KMS-11 (cell line): ENCODE data around the gene PRR19.
"Not testable (repeated sequence)": the region's sequence is repeated elsewhere in the genome, so short reads cannot be mapped to it uniquely, and the experiment has no call there.

Experiments
- H2AFZ ChIP-seq: fragments of 200-600 bp; sonication (generic); 2 replicates; pipeline ENCODE4 v1.6.1; 2016; ENCODE audit warnings: antibody characterized with exemption, mixed run types, low read depth
- H3K27ac ChIP-seq: fragments of 200-600 bp; sonication (generic); 2 replicates; pipeline ENCODE4 v1.6.1; 2016; ENCODE audit warnings: mild to moderate bottlenecking, mixed run types
- H3K27me3 ChIP-seq: fragments of 200-600 bp; sonication (generic); 2 replicates; pipeline ENCODE4 v1.6.1; 2017; ENCODE audit warnings: mild to moderate bottlenecking, low read depth, mixed run types, moderate library complexity; ENCODE audit not compliant: insufficient read depth
- H3K36me3 ChIP-seq: fragments of 200-600 bp; sonication (generic); 2 replicates; pipeline ENCODE4 v1.6.1; 2017; ENCODE audit warnings: mild to moderate bottlenecking, mixed run types; ENCODE audit not compliant: insufficient read depth
- H3K4me1 ChIP-seq: fragments of 200-600 bp; sonication (generic); 2 replicates; pipeline ENCODE4 v1.6.1; 2016; ENCODE audit warnings: mild to moderate bottlenecking, low read depth, mixed run types; ENCODE audit not compliant: poor library complexity, severe bottlenecking
- H3K4me2 ChIP-seq: fragments of 200-600 bp; sonication (generic); 2 replicates; pipeline ENCODE4 v1.7.0; 2016; ENCODE audit warnings: mild to moderate bottlenecking, mixed run types
- H3K4me3 ChIP-seq: fragments of 200-600 bp; sonication (generic); IDR thresholded peaks from 2 replicates; pipeline ENCODE4 v1.6.1; 2017; ENCODE audit warnings: low read depth, low read length, mixed read lengths; ENCODE audit not compliant: insufficient read depth
- H3K79me2 ChIP-seq: fragments of 200-600 bp; sonication (generic); 2 replicates; pipeline ENCODE4 v1.6.1; 2016; ENCODE audit warnings: low read depth, mixed run types; ENCODE audit not compliant: insufficient read depth
- H3K9ac ChIP-seq: fragments of 200-600 bp; sonication (generic); 2 replicates; pipeline ENCODE4 v1.6.1; 2016; ENCODE audit warnings: mild to moderate bottlenecking, mixed run types
- H4K20me1 ChIP-seq: fragments of 200-600 bp; sonication (generic); 2 replicates; pipeline ENCODE4 v1.6.1; 2016; ENCODE audit warnings: mild to moderate bottlenecking, mixed run types; ENCODE audit not compliant: insufficient read depth
- TF ChIP-seq, protein P1 (sequence below): fragments of 200-600 bp; sonication (generic); conservative IDR thresholded peaks from 2 replicates; pipeline ENCODE4 v1.6.1; 2017; ENCODE audit warnings: low read depth, mild to moderate bottlenecking, antibody characterized with exemption, low read length, moderate library complexity, mixed read lengths

The PRR19 gene

DNA sequence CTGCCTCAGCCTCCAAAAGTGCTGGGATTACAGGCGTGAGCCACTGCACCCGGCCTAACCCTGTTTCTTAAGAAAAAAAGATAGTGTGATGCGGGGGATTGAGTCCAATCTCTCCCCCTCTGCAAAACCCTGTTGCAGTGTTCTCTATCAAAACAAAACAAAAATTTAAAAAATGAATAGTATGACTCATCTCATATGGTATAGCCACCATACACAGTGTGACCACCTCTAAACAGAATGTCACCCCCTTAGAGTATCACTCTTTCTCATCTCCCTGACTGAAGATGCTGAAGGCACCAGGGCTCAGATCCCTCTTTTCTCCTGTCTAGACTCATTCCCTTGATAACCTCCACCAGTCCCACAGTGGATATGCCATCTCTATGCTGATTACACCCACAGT, 40.2 kb upstream of the PRR19 start:
- Histone ChIP-seq H3K36me3 (no peaks in the 10 kb centered on the region), H3K4me3 (no peak overlapping the region), H3K4me1 (no peaks in the 10 kb centered on the region), H4K20me1 (no peaks in the 10 kb centered on the region), H3K9ac (no peak overlapping the region), H3K79me2 (no peaks in the 10 kb centered on the region), H2AFZ (no peak overlapping the region), H3K27me3 (peaks cover 3% of the 10 kb centered on the region; the same call in 1 of the 2 replicates), H3K27ac (no peak overlapping the region), H3K4me2 (no peak overlapping the region)
- TF ChIP-seq, protein P1, sequence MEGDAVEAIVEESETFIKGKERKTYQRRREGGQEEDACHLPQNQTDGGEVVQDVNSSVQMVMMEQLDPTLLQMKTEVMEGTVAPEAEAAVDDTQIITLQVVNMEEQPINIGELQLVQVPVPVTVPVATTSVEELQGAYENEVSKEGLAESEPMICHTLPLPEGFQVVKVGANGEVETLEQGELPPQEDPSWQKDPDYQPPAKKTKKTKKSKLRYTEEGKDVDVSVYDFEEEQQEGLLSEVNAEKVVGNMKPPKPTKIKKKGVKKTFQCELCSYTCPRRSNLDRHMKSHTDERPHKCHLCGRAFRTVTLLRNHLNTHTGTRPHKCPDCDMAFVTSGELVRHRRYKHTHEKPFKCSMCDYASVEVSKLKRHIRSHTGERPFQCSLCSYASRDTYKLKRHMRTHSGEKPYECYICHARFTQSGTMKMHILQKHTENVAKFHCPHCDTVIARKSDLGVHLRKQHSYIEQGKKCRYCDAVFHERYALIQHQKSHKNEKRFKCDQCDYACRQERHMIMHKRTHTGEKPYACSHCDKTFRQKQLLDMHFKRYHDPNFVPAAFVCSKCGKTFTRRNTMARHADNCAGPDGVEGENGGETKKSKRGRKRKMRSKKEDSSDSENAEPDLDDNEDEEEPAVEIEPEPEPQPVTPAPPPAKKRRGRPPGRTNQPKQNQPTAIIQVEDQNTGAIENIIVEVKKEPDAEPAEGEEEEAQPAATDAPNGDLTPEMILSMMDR, result no peak

DNA sequence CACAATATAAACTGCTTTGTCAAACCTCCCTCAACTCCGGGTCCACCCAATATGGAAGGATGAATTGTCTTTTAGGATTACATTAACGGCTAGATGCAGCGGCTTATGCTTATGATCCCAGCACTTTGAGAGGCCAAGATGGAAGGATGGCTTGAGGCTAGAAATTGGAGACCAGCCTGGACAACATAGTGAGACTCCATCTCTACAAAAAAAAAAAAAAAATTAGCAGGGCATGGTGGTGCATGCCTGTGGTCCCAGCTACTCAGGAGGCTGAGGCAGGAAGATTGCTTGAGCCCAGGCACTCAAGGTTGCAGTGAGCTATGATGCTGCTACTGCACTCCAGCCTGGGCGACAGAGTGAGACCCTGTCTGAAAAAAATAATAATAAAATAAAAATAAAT, 35.8 kb upstream of the PRR19 start:
- H3K4me3 ChIP-seq, H3K36me3 ChIP-seq, H3K4me1 ChIP-seq, H3K4me2 ChIP-seq, H3K27me3 ChIP-seq, H4K20me1 ChIP-seq, H3K9ac ChIP-seq, H3K27ac ChIP-seq, H2AFZ ChIP-seq: not testable (repeated sequence)
- peaks cover 15% of the 10 kb centered on the region; the same call in 1 of the 2 replicates for H3K79me2 ChIP-seq

DNA sequence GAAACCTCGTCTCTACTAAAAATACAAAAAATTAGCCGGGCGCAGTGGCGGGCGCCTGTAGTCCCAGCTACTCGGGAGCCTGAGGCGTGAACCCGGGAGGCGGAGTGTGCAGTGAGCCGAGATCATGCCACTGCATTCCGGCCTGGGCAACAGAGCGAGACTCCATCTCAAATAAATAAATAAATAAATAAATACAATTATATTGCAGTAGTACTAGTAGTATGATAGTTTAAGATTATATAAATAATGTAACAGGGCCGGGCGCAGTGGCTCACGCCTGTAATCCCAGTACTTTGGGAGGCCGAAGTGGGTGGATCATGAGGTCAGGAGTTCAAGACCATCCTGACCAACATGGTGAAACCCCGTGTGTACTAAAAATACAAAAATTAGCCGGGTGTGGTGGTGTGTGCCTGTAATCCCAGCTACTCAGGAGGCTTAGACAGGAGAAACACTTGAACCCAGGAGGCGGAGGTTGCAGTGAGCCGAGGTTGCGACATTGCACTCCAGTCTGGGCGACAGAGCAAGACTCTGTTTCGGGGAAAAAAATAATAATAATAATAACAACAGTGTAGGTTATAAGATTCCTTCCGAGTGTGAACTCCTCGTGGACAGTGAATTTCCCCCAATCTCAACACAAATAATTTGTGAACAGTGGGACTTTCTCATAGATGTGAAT, 34.9 kb upstream of the PRR19 start:
- Histone ChIP-seq H3K4me2 (peak overlapping the region; percentile 79), H3K4me1 (peaks cover 15% of the 10 kb centered on the region), H3K79me2 (peaks cover 22% of the 10 kb centered on the region; the same call in 1 of the 2 replicates), H2AFZ (peak overlapping the region; percentile 82), H3K4me3 (peak overlapping the region; percentile 49)
- not testable (repeated sequence) for H3K27me3 ChIP-seq, H3K36me3 ChIP-seq, H3K27ac ChIP-seq, H4K20me1 ChIP-seq, H3K9ac ChIP-seq

DNA sequence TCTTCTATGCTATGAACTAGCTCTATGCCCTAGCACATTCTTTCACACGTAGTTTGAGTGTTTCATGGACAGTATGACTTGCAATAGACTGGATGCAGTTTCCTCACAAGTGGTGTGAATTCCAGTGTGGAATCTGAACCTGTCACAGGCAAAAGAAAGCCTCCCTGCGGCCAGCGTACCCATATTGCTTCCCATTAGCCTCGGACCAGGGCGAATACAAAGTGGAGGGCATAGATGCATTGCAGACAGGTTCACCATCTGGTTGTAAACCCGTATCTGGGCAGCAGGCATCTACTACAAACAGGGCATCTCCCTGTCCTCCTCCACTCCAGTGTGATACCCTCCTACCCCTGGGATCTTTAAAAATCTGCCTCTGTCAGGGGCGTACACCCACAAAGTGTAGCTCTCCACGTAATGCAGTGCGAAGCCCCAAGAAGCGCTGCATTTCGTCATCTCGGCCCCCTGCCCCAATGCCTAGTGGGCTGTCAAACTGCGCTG, 34.2 kb upstream of the PRR19 start:
- Histone ChIP-seq H4K20me1 (no peaks in the 10 kb centered on the region), H3K27me3 (no peaks in the 10 kb centered on the region), H3K27ac (peak overlapping the region; percentile 35; the same call in 1 of the 2 replicates), H3K9ac (peak overlapping the region; percentile 96), H3K4me1 (peaks cover 15% of the 10 kb centered on the region), H3K4me2 (peak overlapping the region; percentile 79), H3K4me3 (peak overlapping the region; percentile 49), H3K79me2 (peaks cover 22% of the 10 kb centered on the region; the same call in 1 of the 2 replicates), H3K36me3 (no peaks in the 10 kb centered on the region), H2AFZ (peak overlapping the region; percentile 82)
- TF ChIP-seq, protein P1, result no peak

DNA sequence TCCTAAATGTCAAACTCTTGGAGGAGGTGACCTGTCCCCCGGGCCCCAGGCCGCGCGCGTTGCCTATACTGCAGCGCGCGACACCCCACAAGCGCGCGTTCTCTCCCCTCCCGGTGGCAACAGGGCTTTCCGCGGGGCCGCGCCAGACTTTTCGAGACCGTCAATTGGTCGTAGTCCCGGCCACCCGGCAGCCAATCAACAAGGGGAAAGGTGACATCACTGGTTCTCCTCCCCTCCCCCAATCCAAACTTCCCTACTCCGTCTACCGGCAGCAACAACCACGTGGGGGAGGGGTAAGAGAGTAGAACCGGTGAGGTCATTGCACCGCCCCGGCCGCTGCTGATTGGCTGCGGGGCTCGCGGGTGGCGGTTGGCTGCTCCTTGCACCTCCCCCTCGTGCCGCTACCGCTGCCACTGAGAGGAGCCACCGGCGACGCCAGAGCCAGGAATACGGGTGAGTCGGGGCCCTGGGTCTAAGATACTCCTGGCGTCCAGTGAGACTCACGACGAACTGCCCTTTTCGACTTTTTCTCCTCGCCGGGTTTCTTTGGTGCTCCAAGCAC, 33.7 kb upstream of the PRR19 start:
- Histone ChIP-seq H3K27ac (peak overlapping the region; percentile 89), H3K27me3 (no peaks in the 10 kb centered on the region), H3K36me3 (no peaks in the 10 kb centered on the region), H3K9ac (peak overlapping the region; percentile 96), H3K4me1 (peaks cover 15% of the 10 kb centered on the region), H3K4me3 (peak overlapping the region; percentile 49), H3K79me2 (peaks cover 24% of the 10 kb centered on the region; the same call in 1 of the 2 replicates), H2AFZ (peak overlapping the region; percentile 82), H3K4me2 (peak overlapping the region; percentile 79), H4K20me1 (no peaks in the 10 kb centered on the region)
- TF ChIP-seq, protein P1, result no peak
